Measurements from ENCODE around the gene PIM3.

Gene PIM3

DNA sequence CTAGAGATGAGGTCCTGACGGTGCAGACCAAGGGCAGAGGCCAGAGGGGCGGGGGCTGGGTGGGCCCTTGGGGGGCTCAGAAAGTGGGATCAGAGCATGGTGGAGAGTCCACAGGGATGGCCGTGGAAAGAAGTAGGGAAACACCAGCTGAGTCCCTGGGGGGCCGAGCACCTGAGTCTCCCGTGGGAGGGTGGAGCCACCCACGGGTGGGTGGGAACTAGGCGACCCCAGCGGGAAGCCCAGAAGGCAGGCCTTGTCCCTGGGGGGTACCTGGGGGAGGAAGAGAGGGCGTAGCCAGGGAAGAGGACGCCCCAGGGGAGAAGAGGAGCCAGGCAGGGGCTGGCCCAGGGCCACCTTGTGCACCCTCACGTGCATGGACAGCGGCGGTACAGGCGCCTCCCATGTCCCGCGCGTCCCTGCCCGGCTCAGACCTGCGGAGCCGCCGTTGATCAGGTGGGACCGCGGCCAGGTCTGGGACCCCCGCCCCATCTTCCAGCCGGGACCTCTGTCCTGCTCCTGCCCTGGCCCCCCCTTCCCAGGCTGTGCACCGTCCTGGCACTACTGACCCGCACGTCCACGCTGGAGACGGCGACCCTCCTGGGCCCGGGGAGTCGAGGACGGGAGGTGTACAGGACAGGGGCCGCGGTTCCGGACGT is 31.9 kb upstream of the PIM3 start:
- DNase-seq = no peak

DNA sequence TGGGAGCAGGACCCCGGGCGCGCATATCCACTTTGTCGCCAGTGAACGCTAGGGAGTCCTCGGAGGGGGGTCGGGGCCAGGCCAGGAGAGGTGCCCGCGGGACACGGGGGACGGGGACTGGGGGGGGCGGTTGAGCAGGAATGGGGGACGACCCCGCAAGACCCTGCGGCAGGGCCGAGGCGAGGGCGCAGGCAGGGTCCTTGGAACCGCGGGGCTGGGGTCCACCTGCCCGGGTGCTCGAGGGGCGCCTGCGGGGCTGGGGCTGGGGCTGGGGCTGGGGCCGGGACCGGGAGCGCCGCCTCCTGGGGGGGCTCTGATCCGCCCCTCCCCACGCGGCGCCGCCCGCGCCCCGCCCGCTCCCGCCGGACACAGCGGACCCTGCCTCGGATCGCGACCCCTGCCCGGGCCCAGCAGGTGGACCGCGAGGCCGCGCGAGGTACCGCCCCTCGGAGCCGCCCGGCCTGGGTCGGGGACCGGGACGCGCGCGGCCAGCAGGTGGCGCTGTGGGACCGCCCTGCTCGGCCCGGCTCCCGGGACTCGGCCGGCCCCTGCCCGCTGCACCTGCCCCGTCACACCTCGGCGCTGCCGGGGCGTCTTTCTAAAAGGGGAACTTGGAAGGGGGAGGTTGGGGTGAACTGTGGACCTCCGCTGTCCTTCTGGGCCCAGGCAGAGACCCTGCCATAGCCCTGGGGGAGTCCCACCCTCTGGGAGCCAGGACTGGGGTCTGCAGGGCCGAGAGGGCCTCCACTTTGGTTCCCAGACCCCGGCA is 31.2 kb upstream of the PIM3 start:
- peak; percentile 69 for DNase-seq

DNA sequence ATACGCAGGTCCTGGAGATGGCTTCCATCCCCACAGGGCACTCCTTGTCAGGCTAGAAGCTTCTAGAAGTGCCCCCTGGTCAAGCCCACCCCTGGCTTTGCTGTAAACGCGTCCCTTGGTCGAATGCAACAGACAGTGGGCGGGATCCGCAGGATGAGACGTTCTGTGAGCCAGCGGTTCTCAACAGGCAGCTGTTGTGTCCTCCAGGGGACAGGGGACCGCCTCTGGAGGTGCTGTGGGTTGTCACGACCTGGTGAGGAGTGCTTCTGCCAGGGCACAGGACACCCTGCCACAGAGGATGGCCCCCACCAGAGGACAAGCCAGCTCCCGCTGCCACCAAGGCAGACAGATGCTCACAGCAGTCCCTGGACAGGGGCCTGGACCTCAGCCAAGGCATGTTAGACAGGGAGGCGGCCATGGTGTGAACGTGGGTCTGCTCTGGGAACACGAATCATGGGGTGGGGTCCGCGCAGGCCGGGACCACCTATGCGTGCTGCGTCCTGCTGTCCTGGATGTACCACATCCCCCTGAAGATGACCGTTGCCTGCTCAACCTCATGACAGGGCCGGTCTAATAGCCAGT is 30.5 kb upstream of the PIM3 start:
- DNase-seq = no peak

DNA sequence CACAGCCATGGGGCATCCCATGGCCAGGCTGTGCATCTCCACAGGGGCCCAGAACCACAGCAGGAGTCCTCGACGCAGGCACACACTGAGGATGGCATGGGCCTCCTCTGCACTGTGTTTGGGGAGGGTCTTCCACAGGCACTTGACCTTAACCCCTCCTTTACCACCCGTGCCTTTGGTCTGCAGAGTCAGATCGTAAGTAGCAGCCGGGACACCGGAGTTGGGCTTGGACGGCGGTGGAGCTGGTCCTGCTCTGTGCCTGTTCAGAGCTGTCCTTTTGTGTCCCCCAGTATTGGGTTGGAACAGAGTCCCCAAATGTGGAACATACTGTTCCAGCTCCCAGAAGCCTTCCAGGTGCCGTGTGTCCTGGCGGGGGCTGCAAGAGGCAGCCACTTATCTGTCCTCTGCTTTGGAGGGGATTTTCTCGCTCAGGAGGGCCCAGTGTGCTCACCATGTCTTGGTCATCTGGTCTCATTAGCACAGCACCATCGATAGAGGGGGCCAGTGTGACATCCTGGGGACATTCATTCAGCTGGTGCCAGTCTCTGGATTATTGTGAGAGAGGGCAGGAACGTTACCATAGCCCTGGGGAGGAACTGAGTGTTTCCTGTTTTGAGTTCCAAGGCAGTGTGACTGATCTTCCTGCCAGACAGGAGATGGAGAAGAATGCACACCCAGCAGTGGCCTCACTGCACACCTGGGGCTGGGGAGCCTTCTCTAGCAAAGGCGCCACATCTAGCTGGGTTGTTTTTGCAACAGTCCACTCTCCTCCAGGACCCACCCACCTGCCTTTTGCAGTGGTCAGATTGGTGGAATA is 29.8 kb upstream of the PIM3 start:
- peak; percentile 82 for DNase-seq

DNA sequence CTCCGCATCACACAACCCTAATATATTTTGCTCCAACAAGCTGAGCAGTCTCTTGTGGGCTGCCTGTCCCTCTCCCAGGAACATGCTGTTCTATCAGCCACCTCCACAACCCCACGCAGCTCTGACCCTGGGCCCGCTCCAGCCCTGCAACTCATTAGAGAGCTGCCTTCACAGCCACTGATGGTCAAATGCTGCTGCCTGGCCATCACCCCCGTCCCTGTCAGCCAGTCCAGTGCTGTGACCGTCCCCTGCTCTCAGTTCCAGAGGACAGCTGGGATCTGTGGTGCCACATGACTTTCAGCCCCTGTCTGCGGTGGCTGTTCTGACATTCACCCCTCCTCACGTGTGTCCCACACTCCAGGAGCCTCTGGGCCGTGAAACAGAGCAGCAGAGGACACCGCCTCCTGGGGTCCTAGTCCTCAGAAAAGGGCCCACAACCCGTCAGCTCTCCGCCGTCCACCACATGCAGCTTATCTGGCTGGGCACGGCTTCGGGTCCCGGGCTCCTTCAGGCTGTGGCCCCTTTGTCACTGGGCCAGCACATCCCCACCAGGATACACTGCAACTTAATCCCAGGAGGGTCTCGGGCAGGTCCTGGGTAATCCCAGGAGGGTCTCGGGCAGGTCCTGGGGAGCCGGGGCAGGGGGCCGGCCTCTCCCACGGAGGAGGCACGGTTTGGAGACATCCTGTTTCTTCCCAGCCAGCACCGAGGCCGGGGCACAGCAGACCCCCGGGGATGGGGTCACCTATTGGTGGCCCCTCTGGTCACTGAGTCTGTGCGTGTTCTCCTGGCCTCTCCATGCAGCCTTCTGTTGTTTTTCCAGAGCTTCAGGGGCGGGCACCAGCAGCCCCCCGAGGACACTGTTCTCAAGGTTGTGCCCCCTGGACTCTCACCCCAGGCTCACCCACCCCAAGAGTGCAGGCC is 27.1 kb upstream of the PIM3 start:
- no peak for DNase-seq

DNA sequence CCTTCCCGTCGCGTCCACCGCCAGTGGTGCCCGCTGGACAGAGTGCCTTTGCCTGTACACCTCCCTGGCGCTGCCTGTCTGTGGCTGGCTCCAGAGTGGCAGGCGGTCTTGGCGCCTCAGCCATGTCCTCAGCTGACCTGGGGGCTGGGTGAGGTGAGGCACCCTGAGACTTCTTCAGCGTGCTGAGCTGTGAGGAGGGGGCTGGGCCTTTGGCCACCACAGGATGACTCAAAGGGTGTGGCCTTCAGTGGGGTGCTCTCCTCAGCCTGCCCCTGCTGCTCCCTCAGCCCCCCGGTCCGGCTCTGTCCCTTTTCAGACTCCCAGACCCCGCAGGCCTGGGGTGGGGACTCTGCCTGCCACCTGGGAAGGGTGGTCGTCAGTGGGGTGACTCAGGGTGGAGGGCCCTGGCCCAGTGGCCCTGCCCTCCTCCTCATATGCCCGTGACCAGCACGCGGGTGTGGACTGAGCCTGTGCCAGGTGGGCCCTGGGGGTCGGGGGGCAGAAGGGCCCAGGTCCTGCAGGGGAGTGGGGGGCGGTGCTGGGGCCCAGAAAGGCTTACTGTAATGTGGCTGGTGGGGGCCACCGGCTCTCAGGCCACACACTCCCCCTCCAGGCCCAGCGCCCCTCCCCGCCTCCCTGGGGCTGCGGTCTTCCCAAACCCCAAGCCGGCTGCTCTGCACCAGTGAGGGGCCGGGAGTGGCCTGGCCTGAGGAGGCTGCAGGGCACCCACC is 26.2 kb upstream of the PIM3 start:
- DNase-seq = peak; percentile 15

DNA sequence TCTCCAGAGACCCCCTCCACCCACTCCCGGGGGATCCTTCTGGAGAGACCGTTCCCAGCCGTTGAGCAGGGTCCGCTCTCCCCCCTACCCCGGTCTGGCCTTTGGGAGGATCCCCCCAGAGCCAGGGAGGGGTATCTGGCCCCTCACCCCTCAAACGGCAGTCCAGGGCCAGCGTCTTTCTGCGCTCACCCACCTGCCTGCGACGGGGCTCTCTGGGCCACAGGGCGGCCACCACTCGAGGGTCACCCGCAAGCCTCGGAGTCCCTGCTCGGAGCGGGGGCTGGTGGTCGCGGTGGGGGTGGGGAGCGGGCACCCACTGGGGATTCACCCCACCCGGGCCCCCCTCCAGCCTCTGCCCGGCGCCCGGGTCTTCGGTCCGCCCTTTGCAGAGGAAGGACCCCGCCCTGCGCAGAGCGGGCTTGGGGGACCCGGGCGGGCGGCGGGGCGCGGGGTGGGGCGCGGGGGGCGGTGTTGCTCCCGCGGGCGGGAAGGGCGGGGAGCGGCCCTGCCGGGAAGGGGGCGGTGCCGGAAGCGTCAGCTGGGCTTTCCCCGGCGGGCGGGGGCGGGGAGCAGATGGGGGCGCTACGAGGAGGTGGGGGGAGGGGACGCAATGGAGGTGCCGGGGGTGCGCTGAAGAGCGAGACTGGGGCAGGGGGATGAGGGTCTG is 25.5 kb upstream of the PIM3 start:
- peak; percentile 9 for DNase-seq

DNA sequence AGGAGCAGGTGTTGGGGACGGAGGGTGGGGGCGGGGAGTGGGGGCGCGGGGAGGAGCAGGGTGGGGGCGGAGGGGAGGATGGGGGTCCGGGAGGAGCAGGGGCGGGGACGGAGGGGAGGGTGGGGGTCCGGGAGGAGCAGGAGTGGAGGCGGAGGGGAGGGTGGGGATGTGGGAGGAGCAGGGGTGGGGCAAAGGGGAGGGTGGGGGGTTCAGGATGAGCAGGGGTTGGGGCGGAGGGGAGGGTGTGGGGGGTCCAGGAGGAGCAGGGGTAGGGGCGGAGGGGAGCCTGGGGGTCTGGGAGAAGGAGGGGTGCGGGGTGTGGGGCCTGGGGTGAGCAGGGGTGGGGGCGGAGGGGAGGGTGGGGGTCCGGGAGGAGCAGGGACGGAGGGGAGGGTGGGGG is 25.0 kb upstream of the PIM3 start:
- DNase-seq = no peak

DNA sequence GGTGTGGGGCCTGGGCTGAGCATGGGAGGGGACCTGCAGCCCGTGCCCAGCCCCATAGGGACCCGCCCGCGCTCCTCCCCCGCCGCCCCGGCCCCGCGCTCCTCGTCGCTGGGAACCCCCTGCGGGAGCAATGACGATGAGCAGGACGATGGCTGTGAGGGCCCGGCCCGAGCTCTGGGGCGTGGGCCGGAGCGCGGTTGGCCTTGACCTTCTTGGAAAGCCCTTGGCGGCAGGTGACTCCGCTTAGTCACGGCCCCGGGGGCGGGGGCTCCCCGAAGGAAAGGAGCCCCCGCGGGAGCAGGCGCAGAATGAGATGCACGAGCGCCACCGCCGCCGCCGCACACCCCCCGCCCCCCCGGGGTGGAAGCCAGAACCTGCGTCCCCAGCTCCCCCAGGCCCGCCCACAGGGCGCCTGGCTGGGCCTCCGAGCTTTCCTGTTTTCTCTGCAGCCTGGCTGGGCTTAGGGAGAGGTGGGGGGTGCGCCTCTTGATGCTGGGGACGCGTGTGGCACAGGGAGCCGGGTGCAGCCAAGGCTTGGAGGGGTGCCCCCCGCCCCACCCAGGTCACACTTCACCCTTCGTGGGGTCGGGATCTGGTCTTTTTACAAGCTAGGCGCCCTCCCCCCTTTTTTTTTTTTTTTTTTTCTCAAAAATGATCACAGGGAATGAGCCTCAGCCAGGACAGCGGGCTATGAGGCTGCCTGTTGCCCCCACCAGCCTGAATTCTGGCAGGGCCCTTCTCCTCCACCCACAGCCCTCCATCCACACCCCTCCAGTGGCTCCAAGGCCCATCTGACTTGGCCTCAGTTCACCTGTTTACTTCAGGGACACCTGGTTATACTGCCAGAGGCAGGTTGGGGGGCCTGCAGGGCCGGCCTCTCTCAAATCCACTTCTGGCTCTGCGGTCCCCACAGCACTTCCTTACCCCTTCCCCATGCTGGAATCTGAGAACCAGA is 24.3 kb upstream of the PIM3 start:
- peak; percentile 80 for DNase-seq

DNA sequence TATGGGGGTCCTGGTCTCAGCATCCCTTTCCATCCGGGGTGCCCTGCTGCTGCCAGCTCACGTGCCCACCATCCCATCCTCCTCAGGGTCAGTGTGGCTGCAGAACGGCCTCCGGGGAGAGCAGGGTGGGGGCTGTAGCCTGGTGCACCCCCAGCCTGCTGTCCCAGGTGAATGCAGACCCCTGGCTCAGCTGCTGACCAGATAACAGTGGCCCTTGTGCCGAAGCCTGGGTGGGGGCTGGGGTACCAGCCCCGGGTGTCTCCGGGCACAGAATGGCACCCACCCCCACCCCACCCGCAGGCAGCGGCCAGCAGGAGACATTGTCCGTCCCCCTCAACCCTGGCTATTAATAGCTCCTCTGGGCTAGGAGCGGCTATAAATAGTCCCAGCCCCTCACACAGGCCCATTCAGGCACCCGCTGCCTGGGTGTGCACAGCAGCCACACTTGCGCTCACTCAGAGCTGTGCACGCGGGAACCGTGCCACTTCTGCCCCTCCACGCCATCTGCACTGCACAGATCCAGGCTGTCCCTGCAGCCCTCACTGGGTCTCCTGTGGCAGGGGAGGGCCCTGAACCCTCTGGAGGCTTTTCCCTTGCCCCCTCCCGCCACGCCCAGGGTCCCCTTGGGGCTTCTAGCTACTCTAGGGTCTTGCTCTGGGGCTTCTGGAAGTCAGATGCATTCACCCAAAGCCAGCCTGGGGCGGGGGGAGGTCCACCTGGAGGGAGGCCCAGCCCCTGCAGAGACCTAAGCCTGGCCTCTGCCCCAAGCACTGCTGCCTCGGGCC is 23.4 kb upstream of the PIM3 start:
- no peak for DNase-seq

DNA sequence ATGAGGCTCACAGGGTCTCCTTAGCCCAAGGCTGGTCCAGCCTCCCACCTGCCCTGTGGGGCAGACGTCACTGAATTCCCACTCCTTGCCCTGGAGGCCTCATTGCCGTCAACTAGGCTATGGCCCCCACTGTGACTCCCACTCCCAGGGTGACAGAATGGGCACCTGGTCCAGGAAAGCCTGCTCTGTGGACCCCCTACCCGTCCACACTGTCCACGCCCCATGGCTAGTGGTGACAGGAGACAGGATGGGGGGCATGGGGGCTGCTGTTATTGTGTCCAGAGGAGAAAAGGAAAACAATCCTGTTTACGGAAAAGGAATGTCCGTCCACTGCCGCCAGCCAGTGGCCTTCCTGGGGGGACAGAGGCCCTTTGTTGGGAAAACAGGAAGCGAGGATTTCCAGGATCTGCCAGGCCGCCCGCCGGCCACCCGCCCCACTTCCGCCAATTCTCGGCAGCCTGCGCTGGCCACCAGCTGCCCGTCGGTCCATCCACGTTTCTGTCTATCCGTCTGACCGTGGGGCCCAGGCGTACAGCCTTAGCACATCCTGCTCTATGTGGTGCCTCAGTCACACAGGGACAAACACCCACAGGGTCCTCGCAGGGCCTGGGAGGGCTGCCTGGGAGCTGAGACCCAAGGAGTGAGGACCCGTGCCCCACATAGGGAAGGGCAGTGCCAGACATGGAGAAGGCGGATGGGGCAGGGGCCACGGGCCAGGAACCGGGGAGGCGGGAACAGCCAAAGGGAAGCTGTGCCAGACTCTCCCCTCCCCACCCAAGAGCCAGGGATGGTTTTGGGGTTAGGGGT is 22.6 kb upstream of the PIM3 start:
- DNase-seq = no peak

DNA sequence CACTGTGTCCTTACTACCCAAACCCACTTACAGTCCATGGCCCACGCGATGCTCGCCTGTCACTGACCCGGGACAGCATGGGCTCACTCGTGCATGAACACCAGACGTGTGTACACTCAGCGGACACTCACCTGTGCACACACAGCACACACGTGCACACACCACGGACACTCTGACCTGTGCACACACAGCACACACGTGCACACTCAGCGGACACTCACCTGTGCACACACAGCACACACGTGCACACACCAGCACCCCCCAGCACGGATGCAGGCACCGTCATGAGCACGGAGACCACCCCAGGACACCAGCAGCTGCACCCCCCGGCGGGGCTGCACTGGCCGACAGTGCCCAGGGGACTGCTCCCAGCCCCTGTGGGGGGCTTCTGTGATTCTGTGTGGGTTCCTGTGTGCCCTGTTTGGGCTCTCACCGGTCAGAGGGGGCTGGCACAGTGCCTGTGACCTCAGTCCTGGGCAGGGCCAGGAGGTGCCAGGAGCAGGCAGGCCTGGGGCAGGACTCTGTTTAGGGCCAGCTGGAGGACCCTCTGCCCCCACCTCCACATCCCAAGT is 21.9 kb upstream of the PIM3 start:
- no peak for DNase-seq

DNA sequence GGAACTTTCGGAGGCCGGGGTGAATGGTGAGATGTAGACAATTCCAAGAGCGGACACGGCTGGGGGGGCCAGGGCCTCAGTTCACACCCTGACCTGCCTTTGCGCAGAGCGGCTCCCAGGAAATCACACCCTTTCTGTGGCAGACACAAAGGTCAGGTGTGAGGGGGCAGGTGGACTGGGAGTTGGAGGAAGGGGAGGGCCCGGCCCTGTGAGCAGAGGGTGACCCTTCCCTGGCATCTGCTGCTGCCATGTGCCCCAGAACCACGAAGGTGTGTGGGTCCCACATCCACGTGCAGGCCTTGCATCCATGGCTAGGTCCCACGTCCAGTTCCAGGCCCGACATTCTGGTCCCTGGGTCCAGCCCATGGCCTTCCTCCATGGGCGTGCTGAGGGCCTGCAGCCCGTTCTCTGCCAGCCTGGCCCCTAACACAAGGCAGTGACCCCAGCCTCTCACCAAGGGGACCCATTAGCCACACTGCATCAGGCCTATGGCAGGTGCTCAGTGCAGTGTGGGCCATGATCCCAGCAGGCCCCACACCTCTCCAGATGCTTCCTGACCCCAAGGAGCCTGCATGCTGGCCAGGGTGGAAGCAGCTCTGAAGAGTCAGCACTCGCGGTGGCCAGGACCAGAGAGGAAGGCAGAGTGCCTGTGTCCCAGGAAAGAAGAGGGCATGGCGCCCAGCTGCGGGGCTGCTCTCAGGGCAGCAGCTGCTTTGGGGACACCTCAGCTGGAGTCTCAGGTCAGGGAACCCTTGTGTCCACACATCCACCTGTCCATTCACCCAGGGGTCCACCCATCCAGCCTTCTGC is 18.9 kb upstream of the PIM3 start:
- DNase-seq = no peak

DNA sequence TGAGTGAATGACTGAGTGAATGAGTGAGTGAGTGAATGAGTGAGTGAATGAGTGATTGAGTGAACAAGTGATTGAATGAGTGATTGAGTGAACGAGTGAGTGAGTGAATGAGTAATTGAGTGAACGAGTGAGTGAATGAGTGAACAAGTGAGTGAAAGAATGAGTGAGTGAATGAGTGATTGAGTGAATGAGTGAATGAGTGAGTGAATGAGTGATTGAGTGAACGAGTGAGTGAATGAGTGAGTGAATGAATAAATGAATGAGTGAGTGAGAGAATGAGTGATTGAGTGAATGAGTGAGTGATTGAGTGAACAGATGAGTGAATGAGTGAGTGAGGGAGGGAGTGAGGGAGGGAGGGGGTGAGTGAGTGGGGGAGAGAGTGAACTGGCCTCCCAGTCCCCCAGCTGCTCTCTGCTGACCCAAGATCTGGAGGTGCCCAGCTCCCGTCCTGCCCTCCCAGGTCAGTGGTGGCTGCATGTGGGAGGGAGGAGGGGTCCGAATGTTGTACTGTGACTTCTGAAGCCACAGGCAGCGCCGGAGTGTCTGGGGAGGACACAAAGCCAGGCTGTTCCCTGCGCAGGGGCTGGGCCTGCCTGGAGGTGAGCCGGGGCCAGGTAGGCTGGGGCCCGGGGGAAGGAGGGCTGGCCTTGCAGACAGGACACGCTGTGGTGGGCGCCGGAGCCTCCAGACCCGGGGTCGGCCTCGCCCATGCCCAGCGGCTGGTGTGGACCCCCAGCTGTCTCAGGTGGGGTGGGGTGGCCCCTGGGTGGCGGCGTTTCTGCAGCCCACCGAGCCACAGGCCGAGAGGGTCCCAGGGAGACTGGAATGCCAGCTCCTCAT is 17.8 kb upstream of the PIM3 start:
- no peak for DNase-seq

DNA sequence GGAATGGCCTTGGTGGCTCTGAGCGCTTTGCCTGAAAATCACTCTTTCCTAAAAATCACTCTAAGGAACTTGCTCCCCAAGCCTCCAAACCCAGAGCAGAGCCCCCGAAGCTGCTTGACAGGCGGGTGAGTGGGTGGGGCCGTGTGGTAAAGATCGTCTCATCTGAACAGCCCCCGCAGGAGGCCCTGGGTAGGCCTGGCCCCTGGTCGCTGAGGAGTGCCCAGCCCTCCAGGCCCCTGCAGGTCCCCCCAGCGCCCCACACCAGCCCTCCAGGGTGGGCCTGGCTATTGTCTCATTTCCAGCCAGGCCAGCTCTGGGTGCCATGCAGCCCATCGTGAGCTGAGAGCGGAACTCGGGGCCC is 17.2 kb upstream of the PIM3 start:
- no peak for DNase-seq

Data from OCI-M1 (cell line).